Endothelial cell of umbilical vein (primary cell): ENCODE data around the gene EXOC3.

Experiments
- CTCF ChIP-seq, 2 donors: IDR thresholded peaks; 1 replicate in 1 of 2; 2 replicates in 1 of 2; pipeline ENCODE4 v1.5.1; 2011; ENCODE audit warnings: low read length in 2 of 2, mild to moderate bottlenecking in 2 of 2, moderate library complexity in 2 of 2, control low read depth in 1 of 2, inconsistent platforms in 1 of 2, low read depth in 1 of 2; ENCODE audit not compliant: insufficient read depth in 1 of 2; ENCODE audit errors: extremely low read depth in 1 of 2
- EZH2 ChIP-seq: IDR thresholded peaks from 2 replicates; pipeline ENCODE4 v1.6.1; 2012; ENCODE audit warnings: borderline replicate concordance, low read depth, mild to moderate bottlenecking, moderate library complexity, low read length, inconsistent platforms; ENCODE audit not compliant: severe bottlenecking
- FOS ChIP-seq: IDR thresholded peaks from 2 replicates; pipeline ENCODE4 v1.6.1; 2011; ENCODE audit warnings: mild to moderate bottlenecking, low read length, moderate library complexity, borderline replicate concordance; ENCODE audit not compliant: insufficient read depth
- GATA2 ChIP-seq: IDR thresholded peaks from 2 replicates; pipeline ENCODE4 v1.7.0; 2011; ENCODE audit warnings: low read depth, mild to moderate bottlenecking, moderate library complexity, mixed read lengths, low read length; ENCODE audit not compliant: insufficient read length, insufficient read depth
- JUN ChIP-seq: IDR thresholded peaks from 2 replicates; pipeline ENCODE4 v1.6.1; 2011; ENCODE audit warnings: borderline replicate concordance, low read depth; ENCODE audit not compliant: insufficient read length, insufficient read depth
- MAX ChIP-seq: IDR thresholded peaks from 2 replicates; pipeline ENCODE4 v1.6.1; 2011; ENCODE audit not compliant: insufficient read depth, insufficient read length
- MYC ChIP-seq: IDR thresholded peaks from one replicate; pipeline ENCODE4 v1.6.1; 2011; ENCODE audit warnings: mild to moderate bottlenecking, low read depth, low read length
- POLR2A ChIP-seq: IDR thresholded peaks from 2 replicates; pipeline ENCODE4 v1.6.1; 2012; ENCODE audit warnings: low read depth, mild to moderate bottlenecking, control low read depth, low read length
- POLR2AphosphoS5 ChIP-seq: IDR thresholded peaks from 2 replicates; pipeline ENCODE4 v1.6.1; 2012; ENCODE audit warnings: low read depth, mild to moderate bottlenecking, control low read depth, low read length, moderate library complexity; ENCODE audit not compliant: insufficient read depth

GRCh38 chr5:446066-446882 lies 3.3 kb downstream of the EXOC3 start:
- TF ChIP-seq CTCF (IDR thresholded peaks at IDR 0.05; ENCODE audit: extremely low read depth in 1 of 2, insufficient read depth in 1 of 2, low read depth in 1 of 2, low read length in 2 of 2) (no peak), POLR2A (no peak), MAX (no peak), POLR2AphosphoS5 (no peak), EZH2 (no peak), MYC (no peak), JUN (no peak), FOS (no peak), GATA2 (no peak)
